ENCODE data around the gene AKR7A3.

Gene AKR7A3

GRCh38 chr1:19268445-19268844, 20.1 kb downstream of the AKR7A3 start:
- no peak overlapping the region for H3K4me3 ChIP-seq (replicated peaks; ENCODE audit: low read depth, low read length)
- no peaks in the 10 kb centered on the region for H3K27me3 ChIP-seq (replicated peaks; ENCODE audit: control insufficient read depth, insufficient read depth, low read length)
- TF ChIP-seq CTCF (IDR thresholded peaks at IDR 0.05; ENCODE audit: insufficient read depth, low read length, poor library complexity, severe bottlenecking), result no peak
- no peak for DNase-seq (ENCODE audit: extremely low read depth, insufficient read length)
- H3K36me3 ChIP-seq (ENCODE audit: control insufficient read depth, insufficient read depth, low read length), result no peaks in the 10 kb centered on the region

GRCh38 chr1:19262744-19263143, 25.8 kb downstream of the AKR7A3 start:
- H3K27me3 ChIP-seq (replicated peaks; ENCODE audit: control insufficient read depth, insufficient read depth, low read length), result no peaks in the 10 kb centered on the region
- peaks cover 23% of the 10 kb centered on the region for H3K36me3 ChIP-seq (ENCODE audit: control insufficient read depth, insufficient read depth, low read length)
- TF ChIP-seq CTCF (IDR thresholded peaks at IDR 0.05; ENCODE audit: insufficient read depth, low read length, poor library complexity, severe bottlenecking), result no peak
- no peak for DNase-seq (ENCODE audit: extremely low read depth, insufficient read length)
- H3K4me3 ChIP-seq (replicated peaks; ENCODE audit: low read depth, low read length), result no peak overlapping the region

GRCh38 chr1:19262047-19262446, 26.5 kb downstream of the AKR7A3 start:
- Histone ChIP-seq H3K27me3 (replicated peaks; ENCODE audit: control insufficient read depth, insufficient read depth, low read length) (no peaks in the 10 kb centered on the region), H3K4me3 (replicated peaks; ENCODE audit: low read depth, low read length) (no peak overlapping the region), H3K36me3 (ENCODE audit: control insufficient read depth, insufficient read depth, low read length) (peaks cover 29% of the 10 kb centered on the region)
- no peak for TF ChIP-seq CTCF (IDR thresholded peaks at IDR 0.05; ENCODE audit: insufficient read depth, low read length, poor library complexity, severe bottlenecking)
- DNase-seq (ENCODE audit: extremely low read depth, insufficient read length), result no peak

GRCh38 chr1:19260211-19261138, 28.1 kb downstream of the AKR7A3 start:
- no peak overlapping the region for H3K4me3 ChIP-seq (replicated peaks; ENCODE audit: low read depth, low read length)
- H3K36me3 ChIP-seq (ENCODE audit: control insufficient read depth, insufficient read depth, low read length), result peaks cover 42% of the 10 kb centered on the region
- H3K27me3 ChIP-seq (replicated peaks; ENCODE audit: control insufficient read depth, insufficient read depth, low read length), result no peaks in the 10 kb centered on the region
- no peak for DNase-seq (ENCODE audit: extremely low read depth, insufficient read length)
- no peak for TF ChIP-seq CTCF (IDR thresholded peaks at IDR 0.05; ENCODE audit: insufficient read depth, low read length, poor library complexity, severe bottlenecking)

GRCh38 chr1:19258353-19258752, 30.2 kb downstream of the AKR7A3 start:
- DNase-seq (ENCODE audit: extremely low read depth, insufficient read length), result no peak
- no peak overlapping the region for H3K4me3 ChIP-seq (replicated peaks; ENCODE audit: low read depth, low read length)
- no peak for TF ChIP-seq CTCF (IDR thresholded peaks at IDR 0.05; ENCODE audit: insufficient read depth, low read length, poor library complexity, severe bottlenecking)
- H3K27me3 ChIP-seq (replicated peaks; ENCODE audit: control insufficient read depth, insufficient read depth, low read length), result no peaks in the 10 kb centered on the region
- peaks cover 47% of the 10 kb centered on the region for H3K36me3 ChIP-seq (ENCODE audit: control insufficient read depth, insufficient read depth, low read length)
